Fibroblast of villous mesenchyme (primary cell): ENCODE measurements around the gene MYL12B. TPM values are rescaled to one million over a fixed set of nuclear protein-coding genes. Genes with fewer than 3 reads are reported as not detected.
A peak's percentile ranks its signal among the peaks of the same experiment; 100 is the strongest.

Experiments used
- DNase-seq: peaks from one replicate; pipeline ENCODE4 v3.0.0-alpha.2; 2010; ENCODE audit warnings: low read depth
- H3K4me3 ChIP-seq: 2 replicates; pipeline ENCODE4 v1.5.1; 2011; ENCODE audit warnings: low read depth, mild to moderate bottlenecking, low read length
- CTCF ChIP-seq: IDR thresholded peaks from 2 replicates; pipeline ENCODE4 v1.5.1; 2012; ENCODE audit warnings: low read depth, mild to moderate bottlenecking, low read length; ENCODE audit not compliant: insufficient read depth
- total RNA-seq: library from RNA; depleted of rRNA; stranded (reverse); fragments of >200 nt; gene quantifications from 2 replicates; pipeline ENCODE4 v1.2.3, GENCODE V29; 2012

Gene MYL12B
- total RNA-seq, 1 donor: 426 TPM

DNA sequence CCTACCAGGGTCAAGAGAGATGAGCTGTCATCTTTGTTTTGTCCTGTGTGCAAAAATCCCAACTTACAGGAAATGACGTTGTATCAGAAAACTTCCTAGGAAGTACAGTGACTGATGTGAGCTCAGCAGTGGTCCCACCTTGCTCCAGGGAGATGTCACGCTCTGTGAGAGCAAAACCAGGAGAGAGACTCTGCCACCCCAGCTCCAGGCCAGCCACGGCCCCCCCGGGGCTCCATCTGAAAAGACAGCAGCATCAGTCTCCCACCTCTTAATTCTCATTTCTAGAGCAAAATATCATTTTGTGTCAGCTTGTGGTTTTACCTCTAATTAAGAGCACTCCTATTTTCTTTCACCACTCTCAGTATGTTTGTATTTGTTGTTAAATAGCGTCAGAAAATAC is 57.5 kb downstream of the MYL12B start:
- H3K4me3 ChIP-seq: no peak overlapping the region
- no peak for TF ChIP-seq CTCF
- DNase-seq: no peak

DNA sequence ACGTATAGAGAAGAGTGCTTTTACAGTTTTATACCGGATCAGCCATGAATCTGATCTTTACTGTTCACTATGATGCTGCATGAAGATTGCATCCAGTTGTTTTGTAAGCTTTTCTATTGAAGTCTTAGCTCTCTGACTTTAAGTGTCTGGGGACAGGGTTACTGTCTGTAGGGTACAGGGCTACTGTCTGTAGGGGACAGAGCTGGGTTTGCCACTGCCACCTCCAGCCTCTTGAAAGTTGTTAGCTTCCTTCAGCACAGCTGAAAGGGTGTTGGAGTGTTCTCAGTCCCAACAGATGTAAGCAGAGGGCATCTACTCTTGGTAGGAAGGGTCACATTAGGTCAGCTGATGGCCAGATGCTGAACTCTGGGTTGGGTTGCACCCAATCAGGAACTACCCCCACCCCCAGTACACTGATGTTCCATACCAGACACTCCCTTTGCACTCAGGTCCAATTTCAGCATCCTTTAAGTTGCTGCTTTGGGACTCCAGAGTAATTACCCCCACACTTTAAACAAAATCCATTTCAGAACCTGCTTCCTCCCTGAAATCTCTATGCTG is 58.0 kb downstream of the MYL12B start:
- no peak for DNase-seq
- TF ChIP-seq CTCF: no peak
- H3K4me3 ChIP-seq: no peak overlapping the region

DNA sequence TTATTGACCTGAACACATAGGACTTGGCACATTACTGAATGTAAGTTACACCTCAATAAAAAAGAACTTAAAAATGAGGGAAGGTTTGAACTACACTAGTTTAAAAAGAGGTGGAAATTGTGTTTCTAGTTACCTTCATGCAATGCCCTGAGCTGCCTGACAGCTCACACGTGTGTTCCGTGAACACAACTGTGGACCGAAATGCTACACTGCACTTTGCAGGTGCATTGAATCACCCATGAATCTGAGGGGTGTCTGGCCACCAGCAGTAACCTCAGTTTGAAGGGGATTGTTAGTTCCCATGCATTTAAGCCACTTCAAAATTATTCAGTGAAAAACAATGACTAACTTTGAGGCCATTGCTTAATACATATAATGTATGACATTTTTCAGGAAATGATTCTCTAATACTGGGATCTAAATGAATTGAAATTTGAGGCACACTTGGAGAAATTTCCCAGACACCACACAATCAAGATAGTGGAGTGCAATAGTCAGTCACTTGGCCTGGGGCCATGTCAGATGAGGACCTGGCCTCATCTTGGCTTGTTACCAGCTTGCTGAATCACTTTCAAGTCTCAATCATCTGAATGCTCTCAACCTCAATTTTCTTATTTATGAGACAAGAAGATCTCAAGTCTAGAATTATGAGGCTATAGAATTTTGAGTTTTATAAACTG is 59.3 kb downstream of the MYL12B start:
- TF ChIP-seq CTCF: no peak

DNA sequence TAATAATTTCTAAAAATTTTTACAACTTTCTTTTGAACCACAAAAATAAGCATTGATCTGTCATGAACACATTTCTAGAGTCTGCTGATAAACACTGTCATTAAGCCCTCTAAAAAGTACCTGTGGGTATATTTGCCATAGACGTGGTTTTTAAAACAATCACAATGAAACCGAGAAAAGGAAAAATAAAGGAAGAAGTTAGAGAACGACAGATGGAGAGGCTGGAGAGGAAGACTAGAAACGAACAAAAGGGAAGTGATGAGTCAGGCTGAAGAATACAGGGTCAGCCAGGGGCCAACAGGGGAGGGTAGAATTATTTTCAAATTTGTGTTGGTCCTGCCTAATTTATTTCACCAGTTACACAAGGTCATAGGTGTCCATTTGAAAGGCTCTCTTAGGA is 62.0 kb downstream of the MYL12B start:
- no peak for DNase-seq
- no peak overlapping the region for H3K4me3 ChIP-seq
- no peak for TF ChIP-seq CTCF

More for the DNA sequence above, 59.3 kb downstream of the MYL12B start:
- DNase-seq: peak; percentile 88
- H3K4me3 ChIP-seq: no peak overlapping the region

Other genes with a start within 250 kb of the MYL12B start
- 36.4 and 55.3 TPM in 2 replicates for gene LPIN2, start 249.0 kb upstream of the MYL12B start, total RNA-seq
- 0.32 and 0.86 TPM in 2 replicates for gene MYOM1, start 42.2 kb upstream of the MYL12B start, total RNA-seq
- gene MYL12A, start 14.3 kb upstream of the MYL12B start, total RNA-seq: 861 and 1,222 TPM in 2 replicates
- gene TGIF1, start 188.0 kb downstream of the MYL12B start, total RNA-seq: 114 and 136 TPM in 2 replicates